ENCODE data around the gene MARCHF9. TPM values are rescaled to one million over a fixed set of nuclear protein-coding genes. Genes with fewer than 3 reads are reported as not detected.
A peak's percentile ranks its signal among the peaks of the same experiment; 100 is the strongest.

MARCHF9 gene
- total RNA-seq, 2 donors from 2014 or later, result 5.2 to 9.9 TPM

GRCh38 chr12:57777367-57777766, 22.5 kb downstream of the MARCHF9 start:
- Histone ChIP-seq H3K4me1 (peaks cover 40% of the 10 kb centered on the region), H3K4me3 (no peak overlapping the region), H3K27ac (no peak overlapping the region), H3K36me3 (replicated peaks in 1 of 2; ENCODE audit: insufficient read depth in 1 of 2, low read depth in 2 of 2) (no peaks in the 10 kb centered on the region), H3K9me3 (no peaks in the 10 kb centered on the region), H3K27me3 (no peaks in the 10 kb centered on the region)
- ATAC-seq (no peak), DNase-seq (no peak)
- intact Hi-C loops (cut with DNase I), result no loop called here
- no peak for TF ChIP-seq POLR2A (IDR thresholded peaks at IDR 0.05)
- TF ChIP-seq, protein P1, sequence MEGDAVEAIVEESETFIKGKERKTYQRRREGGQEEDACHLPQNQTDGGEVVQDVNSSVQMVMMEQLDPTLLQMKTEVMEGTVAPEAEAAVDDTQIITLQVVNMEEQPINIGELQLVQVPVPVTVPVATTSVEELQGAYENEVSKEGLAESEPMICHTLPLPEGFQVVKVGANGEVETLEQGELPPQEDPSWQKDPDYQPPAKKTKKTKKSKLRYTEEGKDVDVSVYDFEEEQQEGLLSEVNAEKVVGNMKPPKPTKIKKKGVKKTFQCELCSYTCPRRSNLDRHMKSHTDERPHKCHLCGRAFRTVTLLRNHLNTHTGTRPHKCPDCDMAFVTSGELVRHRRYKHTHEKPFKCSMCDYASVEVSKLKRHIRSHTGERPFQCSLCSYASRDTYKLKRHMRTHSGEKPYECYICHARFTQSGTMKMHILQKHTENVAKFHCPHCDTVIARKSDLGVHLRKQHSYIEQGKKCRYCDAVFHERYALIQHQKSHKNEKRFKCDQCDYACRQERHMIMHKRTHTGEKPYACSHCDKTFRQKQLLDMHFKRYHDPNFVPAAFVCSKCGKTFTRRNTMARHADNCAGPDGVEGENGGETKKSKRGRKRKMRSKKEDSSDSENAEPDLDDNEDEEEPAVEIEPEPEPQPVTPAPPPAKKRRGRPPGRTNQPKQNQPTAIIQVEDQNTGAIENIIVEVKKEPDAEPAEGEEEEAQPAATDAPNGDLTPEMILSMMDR (IDR thresholded peaks at IDR 0.05), result no peak
- 72 to 80% methylated on average over 7 of the region's 7 CpGs for WGBS, 2 donors

DNA sequence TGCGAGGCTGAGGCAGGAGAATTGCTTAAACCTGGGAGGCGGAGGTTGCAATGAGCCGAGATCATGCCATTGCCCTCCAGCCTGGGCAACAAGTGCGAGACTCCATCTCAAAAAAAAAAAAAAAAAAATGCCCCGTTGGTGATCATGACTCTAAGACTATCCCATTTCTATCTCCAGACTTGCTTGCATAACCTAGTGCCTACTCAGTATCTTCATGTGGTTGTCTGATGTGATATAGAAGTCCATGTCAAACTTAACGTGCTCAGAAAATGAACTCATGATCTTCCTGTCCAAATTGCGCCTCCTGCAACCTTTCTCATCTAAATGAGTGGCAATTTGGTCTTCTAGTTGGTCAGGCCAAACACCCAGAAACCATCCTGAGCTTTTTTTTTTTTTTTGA, 23.0 kb downstream of the MARCHF9 start:
- TF ChIP-seq, protein P1 (IDR thresholded peaks at IDR 0.05), result no peak
- TF ChIP-seq POLR2A (IDR thresholded peaks at IDR 0.05), result no peak
- no peak overlapping the region for H3K4me3 ChIP-seq
- peaks cover 41% of the 10 kb centered on the region for H3K4me1 ChIP-seq
- H3K27me3 ChIP-seq, result no peaks in the 10 kb centered on the region
- H3K36me3 ChIP-seq (replicated peaks in 1 of 2; ENCODE audit: insufficient read depth in 1 of 2, low read depth in 2 of 2), result no peaks in the 10 kb centered on the region
- H3K27ac ChIP-seq, result no peak overlapping the region
- H3K9me3 ChIP-seq, result no peaks in the 10 kb centered on the region
- ATAC-seq (no peak), DNase-seq (no peak)
- 79 to 86% methylated on average over 3 to 7 of the region's 7 CpGs for WGBS, 2 donors
- intact Hi-C loops (cut with DNase I), result no loop called here

DNA sequence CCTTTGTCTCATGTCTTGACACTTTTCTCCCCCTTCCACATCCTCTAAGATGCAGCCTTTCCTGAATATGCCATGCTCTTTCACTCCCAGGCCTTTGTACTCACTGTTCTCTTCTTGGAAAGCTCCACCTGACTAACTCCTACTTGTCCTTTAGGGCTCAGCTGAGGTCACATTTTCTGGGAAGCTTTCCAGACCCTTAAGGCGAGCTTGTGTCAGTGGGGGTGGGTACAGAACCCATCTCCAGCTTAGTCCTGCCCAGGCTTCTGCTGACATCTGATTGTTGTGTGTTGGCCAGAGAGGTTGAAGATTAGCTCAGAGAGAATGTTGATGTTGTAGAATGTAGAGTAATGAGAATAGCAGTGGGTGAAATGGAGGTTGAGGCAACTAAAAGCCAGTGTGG, 24.8 kb downstream of the MARCHF9 start:
- DNase-seq (no peak), ATAC-seq (no peak)
- intact Hi-C loops (cut with DNase I), result no loop called here
- H3K36me3 ChIP-seq (replicated peaks in 1 of 2; ENCODE audit: insufficient read depth in 1 of 2, low read depth in 2 of 2), result no peaks in the 10 kb centered on the region
- H3K27me3 ChIP-seq, result no peaks in the 10 kb centered on the region
- H3K27ac ChIP-seq, result no peak overlapping the region
- H3K9me3 ChIP-seq, result no peaks in the 10 kb centered on the region
- H3K4me3 ChIP-seq, result no peak overlapping the region
- TF ChIP-seq, protein P1 (IDR thresholded peaks at IDR 0.05), result no peak
- no peak for TF ChIP-seq POLR2A (IDR thresholded peaks at IDR 0.05)
- 29 to 43% methylated on average over 1 of the region's 1 CpG for WGBS, 2 donors
- H3K4me1 ChIP-seq, result peaks cover 37% of the 10 kb centered on the region

DNA sequence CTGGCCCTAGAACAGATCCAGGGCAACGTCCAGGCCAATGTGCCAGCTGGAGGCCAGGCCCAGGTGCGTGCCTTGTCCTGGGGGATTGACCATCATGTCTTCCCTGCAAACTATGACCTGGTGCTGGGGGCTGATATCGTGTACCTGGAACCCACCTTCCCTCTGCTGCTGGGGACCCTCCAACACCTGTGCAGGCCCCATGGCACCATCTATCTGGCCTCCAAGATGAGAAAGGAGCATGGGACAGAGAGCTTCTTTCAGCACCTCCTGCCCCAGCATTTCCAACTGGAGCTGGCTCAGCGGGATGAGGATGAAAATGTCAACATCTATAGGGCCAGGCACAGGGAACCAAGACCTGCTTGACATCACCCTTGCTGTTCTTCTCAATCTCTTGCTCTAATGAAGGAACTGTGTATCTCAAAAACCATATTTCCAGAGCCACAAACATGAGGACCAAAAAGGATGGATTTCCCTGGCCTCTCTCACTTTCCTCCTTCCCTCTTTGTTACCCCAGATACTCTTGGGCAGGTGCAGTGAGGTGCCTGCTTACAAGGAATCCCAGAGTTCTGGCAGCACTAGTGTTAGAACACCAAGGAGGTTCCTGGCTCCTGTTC, 25.5 kb downstream of the MARCHF9 start:
- WGBS, 2 donors, result 84 to 100% methylated on average over 2 to 4 of the region's 4 CpGs
- no peak for TF ChIP-seq POLR2A (IDR thresholded peaks at IDR 0.05)
- TF ChIP-seq, protein P1 (IDR thresholded peaks at IDR 0.05), result no peak
- DNase-seq (no peak), ATAC-seq (no peak)
- Histone ChIP-seq H3K4me1 (peaks cover 36% of the 10 kb centered on the region), H3K27ac (no peak overlapping the region), H3K36me3 (replicated peaks in 1 of 2; ENCODE audit: insufficient read depth in 1 of 2, low read depth in 2 of 2) (peaks cover 0 to under 1% of the 10 kb centered on the region in 2 donors), H3K27me3 (no peaks in the 10 kb centered on the region), H3K9me3 (no peaks in the 10 kb centered on the region), H3K4me3 (no peak overlapping the region)
- intact Hi-C loops (cut with DNase I), result no loop called here

DNA sequence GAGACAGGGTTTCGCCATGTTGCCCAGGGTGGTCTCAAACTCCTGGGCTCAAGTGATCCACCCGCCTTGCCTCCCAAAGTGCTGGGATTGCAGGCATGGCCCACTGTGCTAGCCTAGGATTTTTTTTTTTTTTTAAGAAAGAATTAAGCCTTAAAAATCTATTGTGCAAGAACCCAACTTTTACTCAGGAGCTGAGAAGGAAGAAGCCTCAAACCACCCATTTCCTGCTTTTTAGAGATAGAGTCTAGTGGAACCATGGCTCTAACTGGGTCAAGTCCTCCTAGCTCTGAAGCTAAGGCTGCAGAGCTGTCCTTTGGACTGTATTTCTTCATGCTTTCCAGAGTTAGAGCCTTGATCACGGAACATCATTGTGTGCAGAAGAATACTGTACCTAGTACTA, 26.3 kb downstream of the MARCHF9 start:
- peak overlapping the region in 2 of 4 donors; percentile 36 to 74 for H3K27ac ChIP-seq
- intact Hi-C loops (cut with DNase I), result no loop called here
- ATAC-seq (no peak), DNase-seq (no peak)
- no peaks in the 10 kb centered on the region for H3K9me3 ChIP-seq
- peaks cover 0 to 6% of the 10 kb centered on the region in 2 donors for H3K36me3 ChIP-seq (replicated peaks in 1 of 2; ENCODE audit: insufficient read depth in 1 of 2, low read depth in 2 of 2)
- H3K4me1 ChIP-seq, result peaks cover 29% of the 10 kb centered on the region
- H3K4me3 ChIP-seq, result no peak overlapping the region
- TF ChIP-seq, protein P1 (IDR thresholded peaks at IDR 0.05), result no peak
- TF ChIP-seq POLR2A (IDR thresholded peaks at IDR 0.05), result no peak
- no peaks in the 10 kb centered on the region for H3K27me3 ChIP-seq
- whole genome bisulfite sequencing, 2 donors, result 90 to 93% methylated on average over 3 of the region's 3 CpGs
